Measurements from ENCODE around the gene MYCBP2.

DNA sequence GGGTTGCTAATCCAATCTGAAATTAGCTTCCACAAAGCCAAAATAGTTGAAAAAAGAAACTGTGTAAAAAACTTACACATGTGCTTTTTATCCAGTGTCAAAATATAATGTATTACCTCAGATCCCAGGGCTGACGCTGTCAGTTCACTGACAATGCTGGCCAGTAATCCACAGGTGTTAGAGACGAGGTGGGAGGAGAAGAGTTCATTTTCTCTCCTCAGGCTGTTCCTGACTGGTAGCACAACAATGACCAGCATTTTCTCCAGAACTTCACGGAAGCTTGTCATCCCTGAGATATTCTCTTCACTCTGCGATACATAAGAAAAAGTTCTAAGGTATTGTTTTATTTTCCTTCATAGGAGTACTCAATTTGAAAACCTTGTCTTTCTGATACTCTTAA is 146.9 kb downstream of the MYCBP2 start:
- TF ChIP-seq, protein P1, sequence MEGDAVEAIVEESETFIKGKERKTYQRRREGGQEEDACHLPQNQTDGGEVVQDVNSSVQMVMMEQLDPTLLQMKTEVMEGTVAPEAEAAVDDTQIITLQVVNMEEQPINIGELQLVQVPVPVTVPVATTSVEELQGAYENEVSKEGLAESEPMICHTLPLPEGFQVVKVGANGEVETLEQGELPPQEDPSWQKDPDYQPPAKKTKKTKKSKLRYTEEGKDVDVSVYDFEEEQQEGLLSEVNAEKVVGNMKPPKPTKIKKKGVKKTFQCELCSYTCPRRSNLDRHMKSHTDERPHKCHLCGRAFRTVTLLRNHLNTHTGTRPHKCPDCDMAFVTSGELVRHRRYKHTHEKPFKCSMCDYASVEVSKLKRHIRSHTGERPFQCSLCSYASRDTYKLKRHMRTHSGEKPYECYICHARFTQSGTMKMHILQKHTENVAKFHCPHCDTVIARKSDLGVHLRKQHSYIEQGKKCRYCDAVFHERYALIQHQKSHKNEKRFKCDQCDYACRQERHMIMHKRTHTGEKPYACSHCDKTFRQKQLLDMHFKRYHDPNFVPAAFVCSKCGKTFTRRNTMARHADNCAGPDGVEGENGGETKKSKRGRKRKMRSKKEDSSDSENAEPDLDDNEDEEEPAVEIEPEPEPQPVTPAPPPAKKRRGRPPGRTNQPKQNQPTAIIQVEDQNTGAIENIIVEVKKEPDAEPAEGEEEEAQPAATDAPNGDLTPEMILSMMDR (conservative IDR thresholded peaks at IDR 0.05; ENCODE audit: low read depth, low read length), result no peak
- no peak for TF ChIP-seq EZH2 (IDR thresholded peaks at IDR 0.05; ENCODE audit: borderline replicate concordance, low read depth, low read length, poor library complexity, severe bottlenecking)
